Loucy (cell line): Measurements from ENCODE around the gene GEMIN5.

Source experiments
- CTCF ChIP-seq: fragments of 200-600 bp; sonication (generic); conservative IDR thresholded peaks from 2 replicates; pipeline ENCODE4 v1.5.1; 2014; ENCODE audit warnings: mild to moderate bottlenecking, antibody characterized with exemption, low read length
- EZH2phosphoT487 ChIP-seq: fragments of 200-600 bp; IDR thresholded peaks from 2 replicates; pipeline ENCODE4 v1.6.1; 2018; ENCODE audit warnings: antibody characterized with exemption, mild to moderate bottlenecking, moderate library complexity, borderline replicate concordance

- TF ChIP-seq CTCF (peak; percentile 50), EZH2phosphoT487 (no peak)
Measured at GRCh38 chr5:154967421-154968024, 29.5 kb upstream of the GEMIN5 start.
